ENCODE data around the gene EIF2B1. TPM values are rescaled to one million over a fixed set of nuclear protein-coding genes. Genes with fewer than 3 reads are reported as not detected.

Gene EIF2B1
- total and polyA plus RNA-seq, 2 donors from 2014 or later: 25.0 to 48.0 TPM

DNA sequence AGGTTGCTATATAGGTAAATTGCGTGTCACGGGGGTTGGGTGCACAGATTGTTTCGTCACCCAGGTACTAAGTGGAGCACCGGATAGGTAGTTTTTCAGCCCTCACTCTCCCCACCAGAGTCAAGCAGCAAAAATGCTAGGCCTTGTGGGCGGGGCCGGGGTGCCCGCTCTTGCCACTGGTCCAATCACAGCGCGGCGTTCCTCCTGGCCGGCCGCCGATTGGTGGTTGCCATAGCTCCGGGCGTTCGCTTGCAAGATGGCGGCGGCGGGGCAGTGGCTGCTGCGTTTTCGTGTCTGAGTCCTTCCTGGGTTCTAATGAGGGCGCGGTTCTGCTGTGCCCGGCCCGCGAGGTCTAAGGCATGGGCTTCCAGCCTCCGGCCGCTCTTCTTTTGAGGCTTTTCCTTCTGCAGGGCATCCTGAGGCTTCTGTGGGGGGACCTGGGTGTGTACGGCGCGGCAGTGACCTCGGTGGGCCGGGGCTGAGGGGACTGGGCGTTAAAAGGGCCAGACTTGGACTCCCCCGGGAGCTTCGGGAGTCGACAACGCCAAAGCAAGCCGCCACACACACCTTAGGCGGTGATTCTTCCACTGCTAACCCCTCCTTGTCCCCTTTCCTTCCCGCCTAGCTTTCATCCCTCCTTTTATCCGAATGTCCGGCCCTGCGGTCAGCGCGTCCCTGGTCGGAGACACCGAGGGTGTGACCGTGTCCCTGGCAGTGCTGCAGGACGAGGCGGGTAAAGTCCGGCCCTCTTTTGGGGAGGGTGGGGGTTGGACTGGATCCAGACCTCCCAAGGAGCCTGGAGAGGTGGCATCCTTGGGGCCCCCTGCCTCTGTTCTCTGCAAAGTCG is 37.6 kb upstream of the EIF2B1 start, which contains the start of gene TCTN2:
TSS of gene TCTN2 (plus strand) at position 232 of the 847 bp plus-strand sequence. CDS start at position 360, 128 bp downstream.
- peak; percentile 58 for FAIRE-seq

DNA sequence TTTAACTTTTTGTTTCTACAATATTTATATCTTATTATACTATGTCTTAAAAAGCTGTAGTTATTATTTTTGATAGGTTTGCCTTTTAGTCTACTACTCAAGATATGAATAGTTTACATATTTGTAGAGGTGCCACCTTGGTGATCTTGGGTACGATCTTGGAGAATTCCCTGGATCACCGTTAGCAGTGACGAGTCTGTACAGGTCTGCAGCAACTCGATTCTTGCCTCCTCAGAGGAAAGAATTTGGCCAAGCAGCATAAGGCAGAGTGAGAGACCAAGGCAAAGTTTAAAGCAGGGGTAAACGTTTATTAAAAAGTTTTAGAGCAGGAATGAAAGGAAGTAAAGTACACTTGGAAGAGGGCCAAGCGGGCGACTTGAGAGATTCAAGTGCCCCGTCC is 34.3 kb upstream of the EIF2B1 start:
- TF ChIP-seq, protein P1, sequence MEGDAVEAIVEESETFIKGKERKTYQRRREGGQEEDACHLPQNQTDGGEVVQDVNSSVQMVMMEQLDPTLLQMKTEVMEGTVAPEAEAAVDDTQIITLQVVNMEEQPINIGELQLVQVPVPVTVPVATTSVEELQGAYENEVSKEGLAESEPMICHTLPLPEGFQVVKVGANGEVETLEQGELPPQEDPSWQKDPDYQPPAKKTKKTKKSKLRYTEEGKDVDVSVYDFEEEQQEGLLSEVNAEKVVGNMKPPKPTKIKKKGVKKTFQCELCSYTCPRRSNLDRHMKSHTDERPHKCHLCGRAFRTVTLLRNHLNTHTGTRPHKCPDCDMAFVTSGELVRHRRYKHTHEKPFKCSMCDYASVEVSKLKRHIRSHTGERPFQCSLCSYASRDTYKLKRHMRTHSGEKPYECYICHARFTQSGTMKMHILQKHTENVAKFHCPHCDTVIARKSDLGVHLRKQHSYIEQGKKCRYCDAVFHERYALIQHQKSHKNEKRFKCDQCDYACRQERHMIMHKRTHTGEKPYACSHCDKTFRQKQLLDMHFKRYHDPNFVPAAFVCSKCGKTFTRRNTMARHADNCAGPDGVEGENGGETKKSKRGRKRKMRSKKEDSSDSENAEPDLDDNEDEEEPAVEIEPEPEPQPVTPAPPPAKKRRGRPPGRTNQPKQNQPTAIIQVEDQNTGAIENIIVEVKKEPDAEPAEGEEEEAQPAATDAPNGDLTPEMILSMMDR (IDR thresholded peaks at IDR 0.05; ENCODE audit: borderline replicate concordance, extremely low read depth, insufficient read depth): no peak
- intact Hi-C loops (cut with DNase I): no loop called here
- Histone ChIP-seq H3K36me3 (ENCODE audit: control insufficient read depth in 2 of 3, insufficient read depth in 3 of 3, low read length in 3 of 3) (no peaks in the 10 kb centered on the region), H3K27me3 (ENCODE audit: control insufficient read depth, insufficient read depth, low read length) (no peaks in the 10 kb centered on the region), H3K4me1 (ENCODE audit: control insufficient read depth in 2 of 3, insufficient read depth in 2 of 3, low read depth in 1 of 3, low read length in 3 of 3) (peaks cover 0 to 11% (median 0%) of the 10 kb centered on the region in 3 donors), H3K9ac (ENCODE audit: low read length in 3 of 3) (no peak overlapping the region), H3K27ac (ENCODE audit: low read depth in 2 of 2, low read length in 2 of 2) (no peak overlapping the region), H3K4me3 (ENCODE audit: low read length in 3 of 3) (no peak overlapping the region), H3K9me3 (ENCODE audit: control insufficient read depth in 2 of 3, insufficient read depth in 1 of 3, low read length in 3 of 3) (no peaks in the 10 kb centered on the region)
- FAIRE-seq (no peak), DNase-seq (no peak)

More for the DNA sequence above, 37.6 kb upstream of the EIF2B1 start, which contains the start of gene TCTN2:
- Histone ChIP-seq H3K27ac (ENCODE audit: low read depth in 2 of 2, low read length in 2 of 2) (no peak within 1 kb of the TSS), H3K36me3 (ENCODE audit: control insufficient read depth in 2 of 3, insufficient read depth in 3 of 3, low read length in 3 of 3) (peaks cover 2 to 7% (median 6%) of the 10 kb centered on the region in 3 donors), H3K9me3 (ENCODE audit: control insufficient read depth in 2 of 3, insufficient read depth in 1 of 3, low read length in 3 of 3) (no peaks in the 10 kb centered on the region), H3K27me3 (ENCODE audit: control insufficient read depth, insufficient read depth, low read length) (no peaks in the 10 kb centered on the region), H3K9ac (ENCODE audit: low read length in 3 of 3) (peak within 1 kb of the TSS; percentile 43 to 78 (median 66)), H3K4me1 (ENCODE audit: control insufficient read depth in 2 of 3, insufficient read depth in 2 of 3, low read depth in 1 of 3, low read length in 3 of 3) (peaks cover 0 to 11% (median 0%) of the 10 kb centered on the region in 3 donors), H3K4me3 (ENCODE audit: low read length in 3 of 3) (peak within 1 kb of the TSS; percentile 87 to 95 (median 92))
- TF ChIP-seq, protein P1 (IDR thresholded peaks at IDR 0.05; ENCODE audit: borderline replicate concordance, extremely low read depth, insufficient read depth): no peak
- intact Hi-C loops (cut with DNase I): no loop called here
- DNase-seq: peak; percentile 94 to 98 (median 94)

DNA sequence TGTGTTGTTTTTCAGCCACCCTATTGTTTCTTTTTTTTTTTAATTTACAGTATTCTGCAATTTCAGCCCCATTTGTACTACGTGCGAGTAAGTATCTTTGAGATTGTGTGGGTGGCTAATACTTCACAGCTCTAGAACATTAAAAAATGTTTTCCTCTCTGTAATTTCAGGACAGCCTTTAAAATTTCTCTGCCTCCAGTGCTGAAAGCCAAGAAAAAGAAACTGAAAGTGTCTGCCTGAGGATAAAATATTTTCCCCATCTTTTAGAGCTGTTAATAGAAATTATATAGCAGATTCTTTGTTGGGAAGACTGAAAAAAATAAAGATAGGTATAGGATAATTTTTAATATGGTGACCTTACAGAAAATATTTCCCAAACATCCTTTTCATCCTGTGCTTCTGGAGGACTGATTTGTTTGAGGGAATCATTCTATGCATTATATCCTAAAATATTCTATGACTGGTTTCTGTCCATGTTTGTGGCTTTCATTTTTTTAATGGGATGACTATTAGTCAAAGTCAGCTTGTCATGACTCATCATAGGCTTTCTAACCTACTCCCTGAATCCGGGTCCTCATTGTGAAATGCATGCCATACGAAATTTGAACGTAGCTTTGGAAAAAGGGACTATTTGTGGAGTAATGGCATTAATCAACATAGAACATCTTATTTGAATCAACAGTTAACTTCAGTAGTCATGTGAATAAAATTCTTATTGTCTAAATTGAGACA is 26.7 kb upstream of the EIF2B1 start:
- peaks cover 0 to 8% (median 7%) of the 10 kb centered on the region in 3 donors for H3K36me3 ChIP-seq (ENCODE audit: control insufficient read depth in 2 of 3, insufficient read depth in 3 of 3, low read length in 3 of 3)
- no peaks in the 10 kb centered on the region for H3K4me1 ChIP-seq (ENCODE audit: control insufficient read depth in 2 of 3, insufficient read depth in 2 of 3, low read depth in 1 of 3, low read length in 3 of 3)
- no peaks in the 10 kb centered on the region for H3K9me3 ChIP-seq (ENCODE audit: control insufficient read depth in 2 of 3, insufficient read depth in 1 of 3, low read length in 3 of 3)
- TF ChIP-seq, protein P1 (IDR thresholded peaks at IDR 0.05; ENCODE audit: borderline replicate concordance, extremely low read depth, insufficient read depth): no peak
- no peak overlapping the region for H3K27ac ChIP-seq (ENCODE audit: low read depth in 2 of 2, low read length in 2 of 2)
- H3K27me3 ChIP-seq (ENCODE audit: control insufficient read depth, insufficient read depth, low read length): no peaks in the 10 kb centered on the region
- no peak overlapping the region for H3K4me3 ChIP-seq (ENCODE audit: low read length in 3 of 3)
- no peak overlapping the region for H3K9ac ChIP-seq (ENCODE audit: low read length in 3 of 3)
- DNase-seq (no peak), FAIRE-seq (no peak)
- intact Hi-C loops (cut with DNase I): no loop called here

All from kidney (tissue), 14 donors.